Naive B cell (primary cell): ENCODE results near the gene IRF4. TPM values are rescaled to one million over a fixed set of nuclear protein-coding genes. Genes with fewer than 3 reads are reported as not detected.
"Not testable (repeated sequence)": the region's sequence is repeated elsewhere in the genome, so short reads cannot be mapped to it uniquely, and the experiment has no call there.

Experiments
- ATAC-seq, 2 donors: fragments of 150-1000 bp; cut with Tn5 transposase; 2 replicates each; pipeline ENCODE4 v1.10.0; 2021; ENCODE audit warnings: low read depth in 2 of 2, mild to moderate bottlenecking in 2 of 2, moderate library complexity in 2 of 2
- DNase-seq: peaks from one replicate; pipeline ENCODE4 v3.0.0; 2022
- H3K27ac Mint-ChIP-seq, 6 donors: one replicate each; pipeline ENCODE4 v1.8.0; 2020 to 2022; ENCODE audit warnings: mild to moderate bottlenecking in 6 of 6, mixed read lengths in 6 of 6, moderate library complexity in 5 of 6, inconsistent platforms in 2 of 6
- H3K27me3 Mint-ChIP-seq, 3 donors: one replicate each; pipeline ENCODE4 v1.8.0; 2021 to 2022; ENCODE audit warnings: mixed read lengths in 3 of 3, mild to moderate bottlenecking in 1 of 3
- H3K36me3 Mint-ChIP-seq, 2 donors: one replicate each; pipeline ENCODE4 v1.8.0; 2020 to 2022; ENCODE audit warnings: mixed read lengths in 2 of 2, inconsistent platforms in 1 of 2, mild to moderate bottlenecking in 1 of 2
- H3K4me1 Mint-ChIP-seq, 3 donors: one replicate each; pipeline ENCODE4 v1.8.0; 2020 to 2022; ENCODE audit warnings: mixed read lengths in 3 of 3, inconsistent platforms in 1 of 3, mild to moderate bottlenecking in 1 of 3, moderate library complexity in 1 of 3
- H3K4me3 Mint-ChIP-seq, 8 donors: one replicate each; pipeline ENCODE4 v1.8.0; 2020 to 2022; ENCODE audit warnings: mild to moderate bottlenecking in 8 of 8, mixed read lengths in 8 of 8, moderate library complexity in 8 of 8, inconsistent platforms in 2 of 8
- H3K9me3 Mint-ChIP-seq, 7 donors: one replicate each; pipeline ENCODE4 v1.8.0; 2020 to 2022; ENCODE audit warnings: mixed read lengths in 7 of 7, mild to moderate bottlenecking in 5 of 7, inconsistent platforms in 2 of 7, moderate library complexity in 1 of 7
- polyA plus RNA-seq, 6 donors: library from polyadenylated mRNA; unstranded; fragments of 300-500 nt; fragmentation: Illumina TruSeq; gene quantifications; one replicate each; pipeline ENCODE4 v1.2.3, GENCODE V29; 2021; ENCODE audit warnings: low read depth in 6 of 6

The IRF4 gene
- polyA plus RNA-seq, 6 donors from 2014 or later = 20.8 to 45.7 (median 34.9) TPM

GRCh38 chr6:373773-374724 is 17.5 kb upstream of the IRF4 start:
- DNase-seq (no peak), ATAC-seq (no peak)
- peaks cover 0 to 5% (median 0%) of the 10 kb centered on the region in 7 donors for H3K9me3 Mint-ChIP-seq
- peak overlapping the region in 1 of 8 donors; percentile 48 for H3K4me3 Mint-ChIP-seq
- H3K27ac Mint-ChIP-seq = no peak overlapping the region
- H3K4me1 Mint-ChIP-seq = peaks cover 33 to 55% (median 40%) of the 10 kb centered on the region in 3 donors
- H3K36me3 Mint-ChIP-seq = no peaks in the 10 kb centered on the region
- H3K27me3 Mint-ChIP-seq = peaks cover 0 to 24% (median 8%) of the 10 kb centered on the region in 3 donors

GRCh38 chr6:374956-375355 is 16.6 kb upstream of the IRF4 start:
- H3K4me1 Mint-ChIP-seq = peaks cover 40 to 63% (median 49%) of the 10 kb centered on the region in 3 donors
- DNase-seq = no peak
- peak overlapping the region in 1 of 6 donors; percentile 36 for H3K27ac Mint-ChIP-seq
- no peaks in the 10 kb centered on the region for H3K36me3 Mint-ChIP-seq
- peaks cover 0 to 18% (median 8%) of the 10 kb centered on the region in 3 donors for H3K27me3 Mint-ChIP-seq
- H3K9me3 Mint-ChIP-seq = peaks cover 0 to 5% (median 0%) of the 10 kb centered on the region in 7 donors
- H3K4me3 Mint-ChIP-seq = no peak overlapping the region
- ATAC-seq = no peak

GRCh38 chr6:376827-377640 is 14.5 kb upstream of the IRF4 start:
- DNase-seq (no peak), ATAC-seq (peak; percentile 55 to 68)
- peak overlapping the region; percentile 13 to 92 (median 76) for H3K27ac Mint-ChIP-seq
- peaks cover 0 to 3% (median 0%) of the 10 kb centered on the region in 7 donors for H3K9me3 Mint-ChIP-seq
- H3K4me1 Mint-ChIP-seq = peaks cover 41 to 78% (median 57%) of the 10 kb centered on the region in 3 donors
- peak overlapping the region; percentile 12 to 72 (median 34) for H3K4me3 Mint-ChIP-seq
- peaks cover 0 to 7% of the 10 kb centered on the region in 2 donors for H3K36me3 Mint-ChIP-seq
- peaks cover 0 to 12% (median 0%) of the 10 kb centered on the region in 3 donors for H3K27me3 Mint-ChIP-seq

DNA sequence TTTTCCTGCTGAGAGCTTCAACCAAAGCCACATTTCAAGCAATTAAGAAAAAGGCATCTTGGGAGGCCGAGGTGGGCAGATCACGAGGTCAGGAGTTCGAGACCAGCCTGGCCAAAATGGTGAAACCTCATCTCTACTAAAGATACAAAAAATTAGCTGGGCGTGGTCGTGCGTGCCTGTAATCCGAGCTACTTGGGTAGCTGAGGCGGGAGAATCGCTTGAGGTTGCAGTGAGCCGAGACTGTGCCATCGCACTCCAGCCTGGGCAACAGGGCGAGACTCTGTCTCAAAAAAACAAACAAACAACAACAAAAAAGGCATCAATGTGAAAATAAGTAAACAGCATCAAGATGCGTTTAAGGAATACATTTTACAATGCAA is 13.9 kb upstream of the IRF4 start:
- not testable (repeated sequence) for H3K27me3 Mint-ChIP-seq, H3K9me3 Mint-ChIP-seq, DNase-seq, ATAC-seq, H3K36me3 Mint-ChIP-seq
- H3K4me1 Mint-ChIP-seq = peaks cover 37 to 73% (median 53%) of the 10 kb centered on the region in 3 donors
- peak overlapping the region in 5 of 8 donors; percentile 33 to 79 (median 36) for H3K4me3 Mint-ChIP-seq
- H3K27ac Mint-ChIP-seq = peak overlapping the region in 3 of 6 donors; percentile 13 to 85 (median 23)

DNA sequence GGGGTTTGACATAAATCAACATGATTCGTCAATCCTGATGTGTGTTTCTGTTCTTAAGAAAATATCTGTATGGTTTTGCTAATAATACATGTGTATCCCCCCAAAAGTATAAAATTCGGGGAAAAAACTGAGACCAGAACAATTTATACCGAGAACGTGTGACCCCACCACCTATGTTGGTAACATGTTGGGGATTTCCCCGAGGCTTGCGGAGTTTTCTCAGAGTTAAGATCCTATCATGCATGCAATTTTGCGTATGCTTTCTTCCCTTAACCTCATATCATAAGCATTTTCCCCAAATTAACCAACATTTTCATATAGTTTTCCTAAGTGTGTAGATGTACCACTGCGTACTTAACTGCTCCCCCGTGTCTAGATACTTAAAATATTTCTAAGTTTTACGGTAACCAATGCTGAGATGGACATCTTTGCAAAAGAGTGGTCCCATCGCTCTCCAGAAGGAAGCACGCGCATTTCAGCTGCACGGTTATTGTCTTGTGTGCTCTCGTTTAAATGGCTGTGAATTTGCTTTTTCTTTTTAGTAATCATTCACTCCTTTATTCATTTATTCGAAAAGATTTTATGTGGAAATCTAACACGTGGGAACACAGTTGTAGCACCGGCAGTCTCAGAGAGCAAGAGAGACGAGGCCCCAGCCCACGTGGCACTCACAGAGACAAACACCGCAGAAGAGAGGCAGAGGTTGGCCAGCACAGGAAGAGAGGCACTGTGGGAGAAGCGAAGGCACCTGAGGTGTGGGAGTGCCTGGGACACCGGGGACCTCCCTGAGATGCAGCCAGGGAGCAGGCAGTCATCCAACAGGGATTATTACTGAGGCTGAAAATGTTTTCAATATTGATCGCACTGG is 13.2 kb upstream of the IRF4 start:
- ATAC-seq (peak; percentile 72 to 77), DNase-seq (no peak)
- peaks cover 32 to 66% (median 47%) of the 10 kb centered on the region in 3 donors for H3K4me1 Mint-ChIP-seq
- H3K9me3 Mint-ChIP-seq = peaks cover 0 to 3% (median 0%) of the 10 kb centered on the region in 7 donors
- peak overlapping the region in 5 of 6 donors; percentile 13 to 89 (median 82) for H3K27ac Mint-ChIP-seq
- peaks cover 0 to 6% (median 0%) of the 10 kb centered on the region in 3 donors for H3K27me3 Mint-ChIP-seq
- H3K4me3 Mint-ChIP-seq = peak overlapping the region in 7 of 8 donors; percentile 1 to 79 (median 52)
- peaks cover 0 to 7% of the 10 kb centered on the region in 2 donors for H3K36me3 Mint-ChIP-seq

DNA sequence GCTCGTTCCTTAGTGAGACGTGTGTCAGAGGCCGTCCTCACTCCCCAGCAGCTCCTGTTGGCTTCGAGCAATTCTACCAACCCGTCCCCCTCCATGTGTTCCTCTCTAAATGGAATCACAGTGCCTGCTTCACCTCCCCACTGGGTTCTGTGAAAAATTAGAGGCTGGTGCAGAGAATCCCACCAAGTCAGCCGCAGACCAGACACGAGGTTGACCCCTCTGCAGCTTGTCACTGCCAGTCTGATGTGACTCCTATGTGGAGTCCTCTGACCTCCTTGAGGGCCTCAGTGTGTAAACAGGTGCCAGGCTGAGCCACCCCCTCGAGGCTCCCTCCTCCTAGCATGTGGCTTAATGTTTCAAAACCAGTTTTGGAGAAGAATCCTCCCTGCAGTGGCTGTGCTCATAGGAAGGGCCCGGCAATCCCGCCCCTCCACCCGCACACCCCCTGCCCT is 12.6 kb upstream of the IRF4 start:
- Mint-ChIP-seq H3K27ac (peak overlapping the region in 4 of 6 donors; percentile 42 to 82 (median 76)), H3K9me3 (peaks cover 0 to 3% (median 0%) of the 10 kb centered on the region in 7 donors), H3K27me3 (peaks cover 0 to 11% (median 3%) of the 10 kb centered on the region in 3 donors), H3K4me1 (peaks cover 36 to 61% (median 52%) of the 10 kb centered on the region in 3 donors), H3K4me3 (peak overlapping the region in 5 of 8 donors; percentile 26 to 66 (median 53)), H3K36me3 (peaks cover 0 to 7% of the 10 kb centered on the region in 2 donors)
- DNase-seq (no peak), ATAC-seq (peak in 1 of 2 donors; percentile 4)

DNA sequence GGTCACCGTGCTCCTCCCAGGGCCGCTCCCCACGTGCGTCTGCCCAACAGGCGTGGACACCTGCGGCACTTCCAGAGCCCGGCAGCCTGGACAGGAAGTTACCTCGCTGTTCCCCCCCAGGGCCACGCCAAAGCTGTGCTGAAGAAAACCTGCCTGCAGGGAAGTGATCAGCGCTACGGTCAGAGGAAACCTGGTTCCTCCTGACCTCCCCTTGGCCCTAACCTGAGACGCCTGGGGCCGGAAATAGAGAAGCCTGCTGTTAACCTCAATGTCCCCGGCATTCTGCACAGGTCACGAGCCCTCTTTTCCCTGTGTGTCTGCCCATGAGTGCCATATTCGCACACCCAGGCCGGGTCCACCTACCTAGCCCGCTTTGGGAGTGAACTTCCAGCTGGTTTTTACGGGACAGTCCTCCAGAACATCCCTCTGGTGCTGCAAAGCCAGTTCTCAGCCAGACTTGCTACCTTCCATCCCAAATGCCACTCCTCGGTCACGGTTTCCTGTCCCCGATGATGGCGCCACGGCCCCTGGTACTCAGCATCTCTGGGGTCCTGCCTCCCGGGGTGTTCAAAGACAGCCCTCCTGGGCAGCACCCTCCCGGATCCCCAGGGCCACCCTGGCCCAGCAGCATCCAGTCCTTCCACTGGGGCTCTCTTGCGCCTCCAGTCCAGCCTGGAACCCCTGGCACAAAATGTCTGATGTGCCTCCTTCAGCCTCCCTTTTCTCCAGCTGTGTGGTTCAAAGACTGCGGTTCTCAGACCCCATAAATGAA is 12.0 kb upstream of the IRF4 start:
- H3K4me3 Mint-ChIP-seq = peak overlapping the region in 6 of 8 donors; percentile 17 to 72 (median 46)
- DNase-seq = no peak

DNA sequence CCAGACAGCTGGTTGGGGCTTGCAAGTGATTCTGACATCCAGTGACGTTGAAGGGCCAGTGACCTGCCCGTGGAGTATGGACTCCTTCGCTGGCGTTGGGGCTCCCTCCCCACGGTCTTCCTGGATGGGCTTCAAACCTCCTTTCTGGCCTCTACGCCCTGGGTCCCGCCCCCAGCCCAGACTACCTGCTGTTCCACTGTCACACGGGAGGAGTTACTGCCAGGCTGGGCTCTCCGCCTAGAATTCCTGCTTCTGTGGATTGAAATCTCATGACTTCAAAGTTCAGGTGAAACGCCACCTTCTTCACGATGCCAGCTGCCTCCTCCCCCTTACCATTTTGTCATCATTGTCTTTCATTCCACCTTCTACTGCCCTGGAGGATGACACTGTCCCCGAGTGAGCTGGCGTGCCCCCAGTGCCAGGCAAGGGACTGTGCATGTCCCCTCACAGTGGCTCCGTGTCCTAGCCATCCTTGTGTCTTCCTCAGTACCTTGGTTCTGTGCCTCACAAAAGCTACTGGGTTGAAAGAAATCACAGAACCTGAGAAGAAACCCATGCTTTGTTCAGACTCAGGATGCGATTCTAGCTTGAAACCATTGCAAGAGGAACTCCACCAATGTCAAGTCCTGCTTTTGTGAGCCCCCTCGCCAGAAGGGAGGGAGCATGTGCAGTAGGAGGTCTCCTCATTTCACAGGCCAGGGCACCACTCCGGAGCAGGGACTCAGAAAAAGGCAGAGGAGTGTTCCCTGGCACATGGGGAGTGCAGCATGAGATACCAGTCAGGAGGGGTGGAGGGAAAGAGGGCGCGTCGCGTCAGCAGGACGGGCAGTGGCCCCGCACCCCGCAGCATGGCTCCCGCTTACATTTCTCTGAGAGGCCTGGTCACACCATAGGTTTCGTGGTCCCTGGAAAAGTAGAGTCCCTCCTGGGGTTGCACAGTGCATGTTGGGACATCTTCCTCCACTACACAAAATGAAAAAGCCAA is 11.0 kb upstream of the IRF4 start:
- no peak for ATAC-seq
- Mint-ChIP-seq H3K9me3 (peaks cover 0 to 3% (median 0%) of the 10 kb centered on the region in 7 donors), H3K4me3 (peak overlapping the region in 4 of 8 donors; percentile 29 to 73 (median 69)), H3K27me3 (peaks cover 5 to 15% (median 13%) of the 10 kb centered on the region in 3 donors), H3K4me1 (peaks cover 45 to 59% (median 58%) of the 10 kb centered on the region in 3 donors), H3K36me3 (peaks cover 0 to 7% of the 10 kb centered on the region in 2 donors), H3K27ac (peak overlapping the region in 4 of 6 donors; percentile 21 to 87 (median 70))
- DNase-seq = no peak

More for the DNA sequence above, 12.0 kb upstream of the IRF4 start:
- Mint-ChIP-seq H3K27me3 (peaks cover 5 to 17% (median 9%) of the 10 kb centered on the region in 3 donors), H3K36me3 (peaks cover 0 to 7% of the 10 kb centered on the region in 2 donors), H3K4me1 (peaks cover 41 to 58% (median 58%) of the 10 kb centered on the region in 3 donors), H3K27ac (peak overlapping the region in 4 of 6 donors; percentile 22 to 77 (median 54)), H3K9me3 (peaks cover 0 to 3% (median 0%) of the 10 kb centered on the region in 7 donors)
- peak; percentile 35 to 47 for ATAC-seq

GRCh38 chr6:381742-382461 is 9.7 kb upstream of the IRF4 start:
- H3K27me3 Mint-ChIP-seq = peaks cover 12 to 17% (median 15%) of the 10 kb centered on the region in 3 donors
- H3K36me3 Mint-ChIP-seq = peaks cover 0 to 7% of the 10 kb centered on the region in 2 donors
- H3K9me3 Mint-ChIP-seq = peaks cover 0 to 3% (median 0%) of the 10 kb centered on the region in 7 donors
- peak overlapping the region in 1 of 8 donors; percentile 41 for H3K4me3 Mint-ChIP-seq
- H3K27ac Mint-ChIP-seq = peak overlapping the region in 1 of 6 donors; percentile 74
- peaks cover 43 to 50% (median 49%) of the 10 kb centered on the region in 3 donors for H3K4me1 Mint-ChIP-seq
- no peak for DNase-seq
- no peak for ATAC-seq
